ENCODE data around the gene C4orf50.

Gene C4orf50

GRCh38 chr4:5887011-5887360 is 131.2 kb downstream of the C4orf50 start:
- Histone ChIP-seq H3K27ac (peak overlapping the region in 9 of 11 experiments; percentile 73 to 91 (median 87); a peak in 18 of 22 replicates), H3K9ac (peak overlapping the region in 10 of 11 experiments; percentile 70 to 94 (median 88); a peak in 20 of 22 replicates), H3K4me1 (peaks cover 51 to 90% (median 82%) of the 10 kb centered on the region in 10 experiments), H3K9me3 (replicated peaks in 1 of 11) (peaks cover 0 to 1% (median 0%) of the 10 kb centered on the region in 11 experiments; a peak in 1 of 22 replicates), H4K20me1 (peaks cover 0 to 84% (median 61%) of the 10 kb centered on the region in 11 experiments; a peak in 19 of 22 replicates), H3K36me3 (peaks cover 0 to 10% (median 0%) of the 10 kb centered on the region in 11 experiments; a peak in 2 of 22 replicates), H3K27me3 (peaks cover 7 to 45% (median 9%) of the 10 kb centered on the region in 11 experiments), H3K4me2 (peak overlapping the region; percentile 89 to 99 (median 98)), H3K4me3 (peak overlapping the region; percentile 58 to 97 (median 92))
- TF ChIP-seq Cebpa-rat (IDR thresholded peaks at IDR 0.05) = no peak

DNA sequence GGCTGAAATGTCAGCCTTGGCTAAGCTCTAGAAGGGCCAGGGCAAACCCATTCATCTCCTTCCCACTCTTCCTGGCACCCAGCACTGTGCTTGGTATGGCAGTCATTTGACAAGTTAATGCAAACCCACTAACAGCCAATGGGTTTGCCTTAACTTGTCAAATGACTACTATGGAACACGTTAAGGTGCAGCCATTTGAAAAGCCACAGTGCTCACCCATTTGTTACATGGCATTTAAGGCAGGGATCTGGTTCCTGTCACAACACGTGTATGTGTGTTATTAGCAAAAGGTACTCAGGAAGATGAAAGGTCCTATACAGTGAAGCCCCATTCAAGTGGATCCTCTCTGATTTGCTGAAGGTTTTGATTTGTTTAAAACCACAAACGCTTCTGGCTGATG is 132.5 kb downstream of the C4orf50 start:
- Histone ChIP-seq H3K4me2 (peak overlapping the region; percentile 58 to 99 (median 97)), H4K20me1 (peaks cover 0 to 84% (median 68%) of the 10 kb centered on the region in 11 experiments; a peak in 19 of 22 replicates), H3K27ac (peak overlapping the region in 7 of 11 experiments; percentile 1 to 91 (median 87); a peak in 9 of 22 replicates), H3K36me3 (peaks cover 0 to 20% (median 3%) of the 10 kb centered on the region in 11 experiments; a peak in 5 of 22 replicates), H3K4me3 (peak overlapping the region in 7 of 10 experiments; percentile 9 to 97 (median 92); a peak in 7 of 20 replicates), H3K9me3 (replicated peaks in 1 of 11) (no peaks in the 10 kb centered on the region), H3K4me1 (peaks cover 49 to 87% (median 73%) of the 10 kb centered on the region in 10 experiments), H3K27me3 (peaks cover 0 to 33% (median 0%) of the 10 kb centered on the region in 11 experiments; a peak in 8 of 22 replicates), H3K9ac (peak overlapping the region in 5 of 11 experiments; percentile 41 to 94 (median 91); a peak in 10 of 22 replicates)
- TF ChIP-seq Cebpa-rat (IDR thresholded peaks at IDR 0.05) = no peak

DNA sequence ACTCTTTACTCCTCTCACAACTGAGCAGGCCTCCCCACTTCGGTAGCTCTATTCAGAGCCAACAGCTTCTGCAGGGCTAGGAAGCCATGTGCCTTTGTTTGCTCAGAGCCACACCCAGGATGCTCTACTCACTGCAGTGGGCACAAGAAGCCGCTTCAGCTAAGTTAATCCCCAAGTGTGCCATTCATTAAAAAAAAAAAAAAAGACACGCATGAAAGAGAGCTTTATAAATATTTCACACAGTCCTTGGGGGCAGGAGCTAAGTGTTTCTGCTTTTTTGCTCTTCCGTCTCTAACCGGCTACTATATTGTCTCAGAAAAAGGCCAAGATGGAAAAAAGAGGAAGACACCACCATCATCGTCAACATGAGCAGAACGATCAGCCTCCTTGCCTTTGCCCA is 133.4 kb downstream of the C4orf50 start:
- Histone ChIP-seq H3K27me3 (peaks cover 0 to 23% (median 0%) of the 10 kb centered on the region in 11 experiments; a peak in 6 of 22 replicates), H3K9me3 (replicated peaks in 1 of 11) (no peaks in the 10 kb centered on the region), H3K9ac (peak overlapping the region in 5 of 11 experiments; percentile 41 to 94 (median 91); a peak in 10 of 22 replicates), H3K4me3 (peak overlapping the region in 7 of 10 experiments; percentile 6 to 96 (median 34); a peak in 8 of 20 replicates), H3K4me2 (peak overlapping the region; percentile 58 to 99 (median 97)), H4K20me1 (peaks cover 0 to 84% (median 74%) of the 10 kb centered on the region in 11 experiments; a peak in 19 of 22 replicates), H3K36me3 (peaks cover 0 to 25% (median 10%) of the 10 kb centered on the region in 11 experiments; a peak in 6 of 22 replicates), H3K27ac (peak overlapping the region in 8 of 11 experiments; percentile 1 to 91 (median 65); a peak in 14 of 22 replicates), H3K4me1 (peaks cover 39 to 88% (median 66%) of the 10 kb centered on the region in 10 experiments)
- no peak for TF ChIP-seq Cebpa-rat (IDR thresholded peaks at IDR 0.05)

- Histone ChIP-seq H3K4me3 (no peak overlapping the region), H4K20me1 (peaks cover 0 to 89% (median 83%) of the 10 kb centered on the region in 11 experiments; a peak in 19 of 22 replicates), H3K36me3 (peaks cover 0 to 25% (median 10%) of the 10 kb centered on the region in 11 experiments; a peak in 7 of 22 replicates), H3K27me3 (peaks cover 0 to 14% (median 0%) of the 10 kb centered on the region in 11 experiments; a peak in 5 of 22 replicates), H3K9ac (no peak overlapping the region), H3K27ac (peak overlapping the region in 2 of 11 experiments; percentile 70 to 91; a peak in 2 of 22 replicates), H3K4me2 (peak overlapping the region in 10 of 11 experiments; percentile 89 to 99 (median 98); a peak in 19 of 22 replicates), H3K4me1 (peaks cover 35 to 88% (median 60%) of the 10 kb centered on the region in 10 experiments), H3K9me3 (replicated peaks in 1 of 11) (no peaks in the 10 kb centered on the region)
- no peak for TF ChIP-seq Cebpa-rat (IDR thresholded peaks at IDR 0.05)
These were observed 134.3 kb downstream of the C4orf50 start for GRCh38 chr4:5883916-5884315.

DNA sequence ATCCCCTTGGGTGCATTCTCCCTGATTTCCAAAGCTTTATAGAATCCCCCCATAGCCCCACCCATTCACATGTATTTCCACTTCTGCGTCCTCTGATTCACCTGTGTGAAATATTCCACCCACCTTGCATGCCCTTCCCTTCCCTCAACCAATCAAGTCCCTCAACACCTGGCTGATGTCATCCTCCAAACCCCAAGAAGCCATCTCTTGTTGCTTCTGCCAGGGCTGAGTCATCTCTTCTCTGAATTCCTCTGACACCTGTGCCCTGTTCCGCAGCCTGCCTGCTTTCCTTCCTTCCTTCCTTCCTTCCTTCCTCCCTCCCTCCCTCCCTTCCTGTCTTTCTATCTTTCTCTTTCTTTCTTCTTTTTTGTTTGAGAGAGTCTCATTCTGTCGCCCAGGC is 135.3 kb downstream of the C4orf50 start:
- Histone ChIP-seq H3K9ac (no peak overlapping the region), H3K27ac (no peak overlapping the region), H4K20me1 (peaks cover 0 to 99% (median 92%) of the 10 kb centered on the region in 11 experiments; a peak in 19 of 22 replicates), H3K27me3 (peaks cover 0 to 6% (median 0%) of the 10 kb centered on the region in 11 experiments; a peak in 3 of 22 replicates), H3K4me1 (peaks cover 35 to 94% (median 65%) of the 10 kb centered on the region in 10 experiments), H3K4me2 (peak overlapping the region in 8 of 11 experiments; percentile 89 to 99 (median 96); a peak in 15 of 22 replicates), H3K4me3 (no peak overlapping the region), H3K9me3 (replicated peaks in 1 of 11) (no peaks in the 10 kb centered on the region), H3K36me3 (peaks cover 0 to 27% (median 10%) of the 10 kb centered on the region in 11 experiments; a peak in 7 of 22 replicates)
- no peak for TF ChIP-seq Cebpa-rat (IDR thresholded peaks at IDR 0.05)

DNA sequence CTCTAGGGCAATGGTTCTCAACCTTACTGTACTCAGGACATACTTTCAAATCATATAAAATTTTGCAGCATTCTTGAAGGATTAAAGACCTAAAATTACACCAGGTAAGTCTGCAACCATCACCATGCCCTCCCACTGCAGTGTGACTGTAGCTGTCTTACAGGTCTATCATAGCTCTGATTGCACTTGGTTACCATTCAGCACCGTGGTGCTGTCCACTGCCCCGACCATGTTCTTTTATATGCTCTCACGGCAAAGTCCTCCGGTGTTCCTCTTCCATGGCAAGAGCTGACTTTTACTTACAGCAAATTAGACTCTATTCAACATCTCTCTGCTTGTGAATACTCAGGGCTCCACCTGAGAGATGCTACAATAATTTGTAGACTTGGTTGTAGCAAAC is 136.9 kb downstream of the C4orf50 start:
- TF ChIP-seq Cebpa-rat (IDR thresholded peaks at IDR 0.05) = no peak
- Histone ChIP-seq H3K4me1 (peaks cover 22 to 99% (median 66%) of the 10 kb centered on the region in 10 experiments), H3K27me3 (no peaks in the 10 kb centered on the region; a peak in 1 of 22 replicates), H3K9me3 (replicated peaks in 1 of 11) (peaks cover 0 to 6% (median 0%) of the 10 kb centered on the region in 11 experiments; a peak in 2 of 22 replicates), H3K9ac (no peak overlapping the region), H3K36me3 (peaks cover 0 to 28% (median 10%) of the 10 kb centered on the region in 11 experiments; a peak in 9 of 22 replicates), H3K27ac (no peak overlapping the region), H4K20me1 (peaks cover 0 to 100% (median 98%) of the 10 kb centered on the region in 11 experiments; a peak in 19 of 22 replicates), H3K4me2 (0 out of 22 replicates have a peak overlapping the region, but pooled peaks of 1 of the 11 experiments have one; percentile 5), H3K4me3 (no peak overlapping the region)

DNA sequence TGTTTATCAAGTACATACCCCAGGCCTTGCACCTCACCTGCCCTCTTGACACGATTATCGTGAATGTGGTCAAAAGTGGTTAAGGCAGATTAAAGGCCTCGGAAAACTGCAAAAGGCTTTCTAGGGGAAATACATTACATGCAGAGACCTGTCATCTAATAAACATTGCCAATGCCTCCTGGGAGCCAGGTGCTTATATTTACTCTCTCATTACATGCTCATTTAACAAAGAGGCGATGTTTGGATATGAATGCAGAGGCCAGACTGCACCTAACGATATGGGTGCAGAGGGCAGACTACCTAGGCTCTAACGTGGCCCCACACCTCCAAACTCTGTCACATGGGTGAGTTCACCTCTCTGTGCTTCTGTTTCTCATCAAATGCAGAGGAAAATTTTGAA is 139.9 kb downstream of the C4orf50 start:
- H3K36me3 ChIP-seq = peaks cover 0 to 43% (median 30%) of the 10 kb centered on the region in 11 experiments; a peak in 19 of 22 replicates
- no peaks in the 10 kb centered on the region for H3K27me3 ChIP-seq

GRCh38 chr4:5877392-5877791 is 140.8 kb downstream of the C4orf50 start:
- Histone ChIP-seq H3K9ac (no peak overlapping the region), H3K9me3 (replicated peaks in 1 of 11) (peaks cover 12 to 38% (median 27%) of the 10 kb centered on the region in 11 experiments), H3K27ac (no peak overlapping the region), H3K27me3 (no peaks in the 10 kb centered on the region), H3K4me2 (peak overlapping the region in 7 of 11 experiments; percentile 2 to 52 (median 28); a peak in 10 of 22 replicates), H3K36me3 (peaks cover 0 to 52% (median 32%) of the 10 kb centered on the region in 11 experiments; a peak in 19 of 22 replicates), H3K4me3 (no peak overlapping the region), H4K20me1 (peaks cover 0 to 83% (median 80%) of the 10 kb centered on the region in 11 experiments; a peak in 19 of 22 replicates), H3K4me1 (peaks cover 0 to 87% (median 34%) of the 10 kb centered on the region in 10 experiments; a peak in 13 of 20 replicates)
- no peak for TF ChIP-seq Cebpa-rat (IDR thresholded peaks at IDR 0.05)

More for the DNA sequence above, 139.9 kb downstream of the C4orf50 start:
- Histone ChIP-seq H3K9ac (no peak overlapping the region), H3K4me3 (no peak overlapping the region), H4K20me1 (peaks cover 0 to 93% (median 89%) of the 10 kb centered on the region in 11 experiments; a peak in 19 of 22 replicates), H3K27ac (no peak overlapping the region), H3K4me1 (peaks cover 0 to 87% (median 40%) of the 10 kb centered on the region in 10 experiments; a peak in 15 of 20 replicates), H3K9me3 (replicated peaks in 1 of 11) (peaks cover 6 to 28% (median 17%) of the 10 kb centered on the region in 11 experiments), H3K4me2 (peak overlapping the region in 4 of 11 experiments; percentile 7 to 52 (median 34); a peak in 5 of 22 replicates)
- TF ChIP-seq Cebpa-rat (IDR thresholded peaks at IDR 0.05) = no peak

Measured in BLaER1 treated with 17β-estradiol and CSF1 and Interleukin-3, amounts not matched to agents 10 nM and 100 nM (cell line).